Measurements from ENCODE around the gene FYN.

FYN gene

DNA sequence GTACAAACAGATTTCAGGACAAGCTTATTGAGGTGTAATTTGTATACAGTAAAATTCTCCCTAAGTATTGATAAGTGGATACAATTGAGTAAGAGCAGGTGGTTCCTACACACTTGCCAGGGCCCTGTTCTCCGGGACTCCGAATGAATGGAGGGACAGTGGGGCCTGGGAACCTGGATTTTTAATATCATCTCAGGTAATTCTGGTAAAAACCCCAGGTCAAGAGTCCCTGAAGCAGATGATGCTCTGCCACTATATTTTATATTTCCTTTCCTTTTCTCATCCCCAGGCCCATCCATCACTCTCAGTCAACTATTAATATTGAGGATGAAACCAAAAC lies 104.9 kb downstream of the FYN start:
- no peaks in the 10 kb centered on the region for H3K36me3 ChIP-seq (ENCODE audit: control insufficient read depth, low read length)
- no peaks in the 10 kb centered on the region for H3K9me3 ChIP-seq (ENCODE audit: control insufficient read depth, insufficient read depth, low read length)
- H3K4me3 ChIP-seq (ENCODE audit: low read length): no peak overlapping the region
- no peak overlapping the region for H3K27ac ChIP-seq (ENCODE audit: low read depth, low read length)
- H3K9me2 ChIP-seq (replicated peaks; ENCODE audit: control insufficient read depth, low read length): no peaks in the 10 kb centered on the region
- no peaks in the 10 kb centered on the region for H3K27me3 ChIP-seq (ENCODE audit: control insufficient read depth, low read length)
- H3F3A ChIP-seq (ENCODE audit: control insufficient read depth, insufficient read depth): no peaks in the 10 kb centered on the region
- no peaks in the 10 kb centered on the region for H4K20me1 ChIP-seq (ENCODE audit: control insufficient read depth, insufficient read depth, low read depth, low read length)
- H3K4me1 ChIP-seq (ENCODE audit: control insufficient read depth, low read length): peaks cover 6% of the 10 kb centered on the region
- TF ChIP-seq, protein P1, sequence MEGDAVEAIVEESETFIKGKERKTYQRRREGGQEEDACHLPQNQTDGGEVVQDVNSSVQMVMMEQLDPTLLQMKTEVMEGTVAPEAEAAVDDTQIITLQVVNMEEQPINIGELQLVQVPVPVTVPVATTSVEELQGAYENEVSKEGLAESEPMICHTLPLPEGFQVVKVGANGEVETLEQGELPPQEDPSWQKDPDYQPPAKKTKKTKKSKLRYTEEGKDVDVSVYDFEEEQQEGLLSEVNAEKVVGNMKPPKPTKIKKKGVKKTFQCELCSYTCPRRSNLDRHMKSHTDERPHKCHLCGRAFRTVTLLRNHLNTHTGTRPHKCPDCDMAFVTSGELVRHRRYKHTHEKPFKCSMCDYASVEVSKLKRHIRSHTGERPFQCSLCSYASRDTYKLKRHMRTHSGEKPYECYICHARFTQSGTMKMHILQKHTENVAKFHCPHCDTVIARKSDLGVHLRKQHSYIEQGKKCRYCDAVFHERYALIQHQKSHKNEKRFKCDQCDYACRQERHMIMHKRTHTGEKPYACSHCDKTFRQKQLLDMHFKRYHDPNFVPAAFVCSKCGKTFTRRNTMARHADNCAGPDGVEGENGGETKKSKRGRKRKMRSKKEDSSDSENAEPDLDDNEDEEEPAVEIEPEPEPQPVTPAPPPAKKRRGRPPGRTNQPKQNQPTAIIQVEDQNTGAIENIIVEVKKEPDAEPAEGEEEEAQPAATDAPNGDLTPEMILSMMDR (IDR thresholded peaks at IDR 0.05; ENCODE audit: low read depth, low read length, poor library complexity, severe bottlenecking): no peak
- no peak for TF ChIP-seq EZH2phosphoT487 (IDR thresholded peaks at IDR 0.05; ENCODE audit: borderline replicate concordance, low read length)
- no peaks in the 10 kb centered on the region for H3K79me2 ChIP-seq (ENCODE audit: control insufficient read depth, low read length)
- H3K4me2 ChIP-seq (ENCODE audit: low read length): no peak overlapping the region

DNA sequence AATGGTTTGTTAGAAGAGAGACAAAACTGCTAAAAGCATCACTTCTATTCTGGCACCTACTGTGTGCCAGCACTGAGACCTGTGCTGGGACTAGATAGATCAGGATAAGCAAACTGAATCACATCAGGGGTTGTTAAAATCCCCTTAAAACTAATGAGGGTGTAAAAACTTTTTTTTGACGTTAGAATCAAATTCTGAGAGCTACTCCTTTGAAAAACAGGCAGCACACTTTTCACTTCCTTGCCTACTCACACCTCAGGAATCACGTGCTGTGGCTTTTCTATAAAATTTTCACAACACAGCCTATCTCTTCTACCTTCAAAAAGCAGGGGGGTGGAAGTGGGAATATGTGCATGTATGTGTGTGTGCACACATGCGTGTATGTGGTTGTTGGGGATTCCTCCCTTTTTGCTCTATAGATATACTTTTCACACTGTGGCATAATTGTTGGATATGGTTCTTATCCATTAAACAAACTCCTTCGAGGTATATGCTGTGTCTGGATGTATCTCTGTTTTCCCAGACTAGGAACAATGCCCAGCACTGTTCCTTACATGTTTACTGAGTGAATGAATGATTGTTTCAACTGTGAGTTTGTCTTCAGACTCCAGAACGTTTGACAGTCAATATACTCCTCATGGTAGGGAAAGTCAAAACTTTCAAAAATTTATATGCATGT lies 105.4 kb downstream of the FYN start:
- no peak overlapping the region for H3K27ac ChIP-seq (ENCODE audit: low read depth, low read length)
- H3K36me3 ChIP-seq (ENCODE audit: control insufficient read depth, low read length): no peaks in the 10 kb centered on the region
- H3K4me3 ChIP-seq (ENCODE audit: low read length): no peak overlapping the region
- H3K4me1 ChIP-seq (ENCODE audit: control insufficient read depth, low read length): peaks cover 6% of the 10 kb centered on the region
- H3K79me2 ChIP-seq (ENCODE audit: control insufficient read depth, low read length): no peaks in the 10 kb centered on the region
- no peaks in the 10 kb centered on the region for H4K20me1 ChIP-seq (ENCODE audit: control insufficient read depth, insufficient read depth, low read depth, low read length)
- no peaks in the 10 kb centered on the region for H3K9me2 ChIP-seq (replicated peaks; ENCODE audit: control insufficient read depth, low read length)
- no peak for TF ChIP-seq EZH2phosphoT487 (IDR thresholded peaks at IDR 0.05; ENCODE audit: borderline replicate concordance, low read length)
- TF ChIP-seq, protein P1 (IDR thresholded peaks at IDR 0.05; ENCODE audit: low read depth, low read length, poor library complexity, severe bottlenecking): no peak
- H3F3A ChIP-seq (ENCODE audit: control insufficient read depth, insufficient read depth): no peaks in the 10 kb centered on the region
- no peaks in the 10 kb centered on the region for H3K9me3 ChIP-seq (ENCODE audit: control insufficient read depth, insufficient read depth, low read length)
- H3K27me3 ChIP-seq (ENCODE audit: control insufficient read depth, low read length): no peaks in the 10 kb centered on the region
- H3K4me2 ChIP-seq (ENCODE audit: low read length): no peak overlapping the region

DNA sequence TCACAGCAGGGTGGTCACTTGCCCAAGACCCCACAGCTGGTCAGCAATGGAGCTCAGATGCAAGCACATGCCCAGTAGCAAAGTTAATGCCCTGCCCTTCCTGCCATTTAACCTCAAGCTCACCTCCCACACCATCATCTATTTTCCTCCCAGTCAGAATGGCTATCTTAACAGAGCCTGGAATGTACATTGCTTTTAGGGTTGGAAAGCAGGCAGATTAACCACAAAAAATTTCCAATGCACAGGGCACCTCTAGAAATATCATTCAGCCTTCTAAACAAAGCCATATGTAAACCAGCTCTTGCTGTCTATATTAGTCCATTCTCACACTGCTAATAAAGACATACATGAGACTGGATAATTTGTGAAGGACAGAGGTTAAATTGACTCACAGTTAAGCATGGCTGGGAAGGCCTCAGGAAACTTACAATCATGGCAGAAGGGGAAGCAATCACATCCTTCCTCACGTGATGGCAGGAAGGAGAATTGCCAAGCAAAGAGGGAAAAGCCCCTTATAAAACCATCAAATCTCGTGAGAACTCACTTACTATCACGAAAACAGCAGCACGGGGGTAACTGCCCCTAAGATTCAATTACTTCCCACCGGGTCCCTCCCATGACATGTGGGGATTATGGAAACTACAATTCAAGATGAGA lies 106.9 kb downstream of the FYN start:
- Histone ChIP-seq H3K4me1 (ENCODE audit: control insufficient read depth, low read length) (peaks cover 6% of the 10 kb centered on the region), H3K4me3 (ENCODE audit: low read length) (no peak overlapping the region), H3K9me2 (replicated peaks; ENCODE audit: control insufficient read depth, low read length) (no peaks in the 10 kb centered on the region), H3K9me3 (ENCODE audit: control insufficient read depth, insufficient read depth, low read length) (no peaks in the 10 kb centered on the region), H3K27me3 (ENCODE audit: control insufficient read depth, low read length) (no peaks in the 10 kb centered on the region), H3K79me2 (ENCODE audit: control insufficient read depth, low read length) (no peaks in the 10 kb centered on the region), H3K27ac (ENCODE audit: low read depth, low read length) (no peak overlapping the region), H3K4me2 (ENCODE audit: low read length) (no peak overlapping the region), H3F3A (ENCODE audit: control insufficient read depth, insufficient read depth) (no peaks in the 10 kb centered on the region), H3K36me3 (ENCODE audit: control insufficient read depth, low read length) (no peaks in the 10 kb centered on the region), H4K20me1 (ENCODE audit: control insufficient read depth, insufficient read depth, low read depth, low read length) (no peaks in the 10 kb centered on the region)
- TF ChIP-seq, protein P1 (IDR thresholded peaks at IDR 0.05; ENCODE audit: low read depth, low read length, poor library complexity, severe bottlenecking): no peak
- TF ChIP-seq EZH2phosphoT487 (IDR thresholded peaks at IDR 0.05; ENCODE audit: borderline replicate concordance, low read length): no peak

All from DOHH2 (cell line).